ENCODE measurements around the gene SOCS4. TPM values are rescaled to one million over a fixed set of nuclear protein-coding genes. Genes with fewer than 3 reads are reported as not detected.

The SOCS4 gene
- total RNA-seq, 4 donors from 2014 or later, result 6.4 to 17.3 (median 12.1) TPM

- DNase-seq, result no peak
- intact Hi-C loops (cut with DNase I; ENCODE audit: low total_unique reads), result no loop called here
- Histone ChIP-seq H3K4me3 (no peak overlapping the region), H3K36me3 (peaks cover 0 to 16% (median 7%) of the 10 kb centered on the region in 4 donors), H3K4me1 (peaks cover 0 to 12% (median 5%) of the 10 kb centered on the region in 4 donors), H3K9me3 (no peaks in the 10 kb centered on the region), H3K27me3 (no peaks in the 10 kb centered on the region), H3K27ac (no peak overlapping the region)
- 93 to 98% methylated on average over 5 of the region's 5 CpGs for WGBS, 2 donors (ENCODE audit: low coverage in 1 of 2)
- in situ Hi-C loops (cut with MboI; ENCODE audit: low pct_ligation_motif_present in 1 of 4, low pct_unique_long_range_greater_than_20kb in 1 of 4, low sequenced_read_pairs in 3 of 4), result no loop called here
- TF ChIP-seq CTCF (IDR thresholded peaks at IDR 0.05) (no peak), EP300 (IDR thresholded peaks at IDR 0.05; ENCODE audit: low read depth) (no peak), POLR2A (IDR thresholded peaks at IDR 0.05) (no peak), POLR2AphosphoS5 (IDR thresholded peaks at IDR 0.05) (no peak)
These were observed 20.4 kb downstream of the SOCS4 start for GRCh38 chr14:55047301-55048053.

DNA sequence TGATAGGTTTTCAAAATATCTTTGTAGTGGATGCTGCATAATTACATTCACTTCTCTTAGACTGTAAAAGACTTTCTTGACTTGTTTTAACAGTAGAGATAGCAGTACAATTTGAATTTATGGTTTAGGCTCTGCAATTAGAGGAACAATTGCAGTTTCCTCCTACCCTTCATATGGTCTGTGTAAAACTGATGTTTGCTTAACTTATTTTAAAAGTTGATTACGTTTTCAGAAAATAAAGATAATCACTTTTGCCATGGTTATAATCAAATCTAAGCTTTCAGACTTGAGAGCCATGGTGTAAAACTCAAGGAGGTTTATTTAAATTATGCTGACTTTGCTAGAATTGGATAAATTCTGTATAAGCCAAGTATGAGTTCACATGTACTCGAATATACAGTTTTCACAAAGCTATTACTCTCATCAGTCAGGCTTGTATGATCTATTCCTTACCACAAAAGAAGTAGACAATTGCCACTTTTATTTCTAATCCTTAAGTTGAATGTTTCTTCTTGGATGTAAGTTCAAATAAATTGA is 21.9 kb downstream of the SOCS4 start:
- intact Hi-C loops (cut with DNase I; ENCODE audit: low total_unique reads), result no loop called here
- in situ Hi-C loops (cut with MboI; ENCODE audit: low pct_ligation_motif_present in 1 of 4, low pct_unique_long_range_greater_than_20kb in 1 of 4, low sequenced_read_pairs in 3 of 4), result no loop called here
- DNase-seq, result no peak
- no peaks in the 10 kb centered on the region for H3K27me3 ChIP-seq
- H3K36me3 ChIP-seq, result peaks cover 0 to 4% (median 1%) of the 10 kb centered on the region in 4 donors
- peaks cover 9 to 26% (median 18%) of the 10 kb centered on the region in 4 donors for H3K4me1 ChIP-seq
- no peaks in the 10 kb centered on the region for H3K9me3 ChIP-seq
- H3K27ac ChIP-seq, result no peak overlapping the region
- no peak overlapping the region for H3K4me3 ChIP-seq
- WGBS, 2 donors (ENCODE audit: low coverage in 1 of 2), result 60 to 65% methylated on average over 2 of the region's 2 CpGs
- TF ChIP-seq CTCF (IDR thresholded peaks at IDR 0.05), result no peak
- no peak for TF ChIP-seq POLR2A (IDR thresholded peaks at IDR 0.05)
- no peak for TF ChIP-seq EP300 (IDR thresholded peaks at IDR 0.05; ENCODE audit: low read depth)
- TF ChIP-seq POLR2AphosphoS5 (IDR thresholded peaks at IDR 0.05), result no peak

DNA sequence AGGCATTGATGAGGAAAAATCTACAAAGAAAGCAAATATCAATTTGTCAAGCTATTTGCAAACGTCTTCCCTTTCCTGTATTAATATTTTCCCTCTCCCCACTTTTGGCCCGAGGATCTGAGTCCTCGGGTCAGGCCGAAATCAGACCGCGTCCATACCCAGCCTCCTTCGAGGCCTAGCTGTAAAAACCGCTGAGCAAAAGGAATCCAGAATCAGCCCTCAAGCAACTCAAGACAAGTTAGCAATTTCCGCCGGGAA is 24.1 kb downstream of the SOCS4 start:
- Histone ChIP-seq H3K4me1 (peaks cover 9 to 46% (median 23%) of the 10 kb centered on the region in 4 donors), H3K27me3 (no peaks in the 10 kb centered on the region), H3K27ac (peak overlapping the region; percentile 97 to 100 (median 100)), H3K9me3 (no peaks in the 10 kb centered on the region), H3K36me3 (no peaks in the 10 kb centered on the region), H3K4me3 (peak overlapping the region; percentile 6 to 94 (median 76))
- intact Hi-C loops (cut with DNase I; ENCODE audit: low total_unique reads) (no loop called here), in situ Hi-C loops (cut with MboI; ENCODE audit: low pct_ligation_motif_present in 1 of 4, low pct_unique_long_range_greater_than_20kb in 1 of 4, low sequenced_read_pairs in 3 of 4) (no loop called here)
- TF ChIP-seq POLR2A (IDR thresholded peaks at IDR 0.05) (no peak), EP300 (IDR thresholded peaks at IDR 0.05; ENCODE audit: low read depth) (no peak), CTCF (IDR thresholded peaks at IDR 0.05) (no peak), POLR2AphosphoS5 (IDR thresholded peaks at IDR 0.05) (no peak)
- WGBS, 2 donors (ENCODE audit: low coverage in 1 of 2), result 0 to 1% methylated on average over 7 to 10 of the region's 10 CpGs
- no peak for DNase-seq

- Histone ChIP-seq H3K27ac (peak within 1 kb of the TSS; percentile 97 to 100 (median 100)), H3K36me3 (no peaks in the 10 kb centered on the region), H3K9me3 (no peaks in the 10 kb centered on the region), H3K4me3 (peak within 1 kb of the TSS; percentile 75 to 98 (median 86)), H3K4me1 (peaks cover 9 to 46% (median 23%) of the 10 kb centered on the region in 4 donors), H3K27me3 (no peaks in the 10 kb centered on the region)
- WGBS, 2 donors (ENCODE audit: low coverage in 1 of 2), result 1% methylated on average over 70 of the region's 98 CpGs; no CpG with 5 or more reads in 1 of the 2 donors
- in situ Hi-C loops (cut with MboI; ENCODE audit: low pct_ligation_motif_present in 1 of 4, low pct_unique_long_range_greater_than_20kb in 1 of 4, low sequenced_read_pairs in 3 of 4), result no loop called here
- intact Hi-C loops (cut with DNase I; ENCODE audit: low total_unique reads), result no loop called here
- peak; percentile 93 for DNase-seq
- peak; percentile 38 for TF ChIP-seq EP300 (IDR thresholded peaks at IDR 0.05; ENCODE audit: low read depth)
- TF ChIP-seq POLR2A (IDR thresholded peaks at IDR 0.05), result peak; percentile 99
- TF ChIP-seq CTCF (IDR thresholded peaks at IDR 0.05), result peak; percentile 98 to 100 (median 100)
- TF ChIP-seq POLR2AphosphoS5 (IDR thresholded peaks at IDR 0.05), result peak; percentile 92 to 99 (median 99)
These were observed 24.6 kb downstream of the SOCS4 start, which contains the start of gene MAPK1IP1L for GRCh38 chr14:55051423-55052268. Gene MAPK1IP1L, plus strand, starts transcription at chr14:55051647. Its CDS starts 10,037 bp downstream, at chr14:55061684.

All from transverse colon (tissue), 4 donors.